CD4-positive, alpha-beta T cell (primary cell): ENCODE measurements around the gene MED27. TPM values are rescaled to one million over a fixed set of nuclear protein-coding genes. Genes with fewer than 3 reads are reported as not detected.

Experiments used
- ATAC-seq: fragments of 200-7000 bp; cut with Tn5 transposase; one replicate; pipeline ENCODE4 v1.10.0; 2022; ENCODE audit warnings: mild to moderate bottlenecking; ENCODE audit not compliant: poor library complexity
- CTCF ChIA-PET: fragments of 350-600 bp; sonication (Branson Sonifier 250); formaldehyde crosslinking; loops from one replicate; lab custom pipeline; 2021; ENCODE audit warnings: antibody characterized with exemption, inconsistent platforms; lab: Charles Lee
- POLR2A ChIA-PET: fragments of 350-600 bp; sonication (Branson Sonifier 250); formaldehyde crosslinking; loops from one replicate; lab custom pipeline; 2021; ENCODE audit warnings: antibody characterized with exemption, inconsistent platforms; lab: Charles Lee
- DNase-seq, 14 experiments: peaks; one replicate each; pipeline ENCODE4 v3.0.0-alpha.2; 2013 to 2020; ENCODE audit warnings: mixed read lengths in 2 of 14
- H3K27ac ChIP-seq, 2 donors: one replicate each; pipeline versions ENCODE4 v1.5.1 to v1.7.0; 2013; ENCODE audit warnings: low read length in 2 of 2, low read depth in 1 of 2, mild to moderate bottlenecking in 1 of 2
- H3K27me3 ChIP-seq, 2 experiments: 1 replicate in 1 of 2; 2 replicates in 1 of 2; pipeline versions ENCODE4 v1.6.1 to v1.7.0; 2013; ENCODE audit warnings: low read length in 2 of 2, control low read depth in 1 of 2, mild to moderate bottlenecking in 1 of 2, moderate library complexity in 1 of 2; ENCODE audit not compliant: insufficient read depth in 2 of 2, control insufficient read depth in 1 of 2
- H3K36me3 ChIP-seq: one replicate; pipeline ENCODE4 v1.6.1; 2013; ENCODE audit warnings: low read length, control low read depth; ENCODE audit not compliant: insufficient read depth
- H3K4me1 ChIP-seq: one replicate; pipeline ENCODE4 v1.6.1; 2013; ENCODE audit warnings: low read length, control low read depth; ENCODE audit not compliant: insufficient read depth
- H3K4me3 ChIP-seq: one replicate; pipeline ENCODE4 v1.5.1; 2013; ENCODE audit warnings: mild to moderate bottlenecking, low read length, moderate library complexity
- H3K9me3 ChIP-seq, 2 experiments: 1 replicate in 1 of 2; 2 replicates in 1 of 2; pipeline versions ENCODE4 v1.6.1 to v1.7.0; 2013; ENCODE audit warnings: low read length in 2 of 2, mild to moderate bottlenecking in 2 of 2, control low read depth in 1 of 2, moderate library complexity in 1 of 2; ENCODE audit not compliant: control insufficient read depth in 1 of 2, insufficient read depth in 1 of 2
- H3K27ac Mint-ChIP-seq: one replicate; pipeline ENCODE4 v1.8.0; 2020; ENCODE audit warnings: mixed read lengths
- H3K27me3 Mint-ChIP-seq: one replicate; pipeline ENCODE4 v1.8.0; 2021; ENCODE audit warnings: mixed read lengths
- H3K36me3 Mint-ChIP-seq: one replicate; pipeline ENCODE4 v1.8.0; 2021; ENCODE audit warnings: low read depth, mixed read lengths
- H3K4me1 Mint-ChIP-seq: one replicate; pipeline ENCODE4 v1.8.0; 2021; ENCODE audit warnings: low read depth, mixed read lengths
- H3K4me3 Mint-ChIP-seq: one replicate; pipeline ENCODE4 v1.8.0; 2020; ENCODE audit warnings: mild to moderate bottlenecking, mixed read lengths
- H3K9me3 Mint-ChIP-seq: one replicate; pipeline ENCODE4 v1.8.0; 2020; ENCODE audit warnings: mixed read lengths
- intact Hi-C, 2 experiments: fragments of 100-400 bp; cut with DNase I in 1 of 2; cut with micrococcal nuclease in 1 of 2; formaldehyde crosslinking; loops; one replicate each; pipeline versions ENCODE4 v1.15.1 to v1.9.0; 2023 to 2025; cut with DNase I, micrococcal nuclease
- total RNA-seq, 174 experiments: library from RNA in 2 of 174; stranded (reverse) in 2 of 174; gene quantifications; one replicate each; pipeline ENCODE4 v1.2.3 and lab custom pipeline; 2021 to 2026
- TF ChIP-seq, protein P1 (sequence below): fragments of 200-600 bp; IDR thresholded peaks from one replicate; pipeline ENCODE4 v1.8.0; 2022; ENCODE audit warnings: antibody characterized with exemption, mild to moderate bottlenecking

The MED27 gene
- total RNA-seq, 2 experiments from 2014 or later = 15.0 to 17.4 TPM

DNA sequence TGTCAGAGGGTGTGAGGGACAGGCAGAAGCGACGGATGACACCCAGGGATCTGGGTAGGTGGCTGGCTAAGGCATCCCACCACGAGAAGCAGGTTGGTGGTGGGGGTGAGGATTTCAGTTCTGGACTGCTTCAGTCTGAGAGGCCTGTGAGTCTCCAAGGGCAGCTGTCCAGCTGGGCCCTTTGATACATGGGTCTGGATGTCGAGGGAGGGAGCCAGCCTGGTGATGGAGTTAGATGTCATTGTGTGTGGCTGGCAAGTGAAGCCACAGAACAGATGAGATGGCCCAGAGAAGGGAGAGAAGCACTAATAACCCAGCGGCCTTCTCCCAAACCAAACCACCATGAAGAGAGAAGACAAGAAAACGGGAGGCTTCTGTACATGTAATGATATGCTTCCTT lies 11.1 kb downstream of the MED27 start:
- peaks cover 7% of the 10 kb centered on the region for H3K4me1 ChIP-seq
- ChIA-PET POLR2A (no interaction called here), CTCF (no interaction called here)
- Mint-ChIP-seq H3K4me3 (no peak overlapping the region), H3K36me3 (peaks cover 71% of the 10 kb centered on the region), H3K4me1 (peaks cover 44% of the 10 kb centered on the region), H3K9me3 (no peaks in the 10 kb centered on the region), H3K27me3 (no peaks in the 10 kb centered on the region), H3K27ac (no peak overlapping the region)
- no peak overlapping the region for H3K4me3 ChIP-seq
- intact Hi-C loops = no loop called here
- H3K36me3 ChIP-seq = peaks cover 68% of the 10 kb centered on the region
- H3K27ac ChIP-seq = no peak overlapping the region
- H3K9me3 ChIP-seq = no peaks in the 10 kb centered on the region
- TF ChIP-seq, protein P1, sequence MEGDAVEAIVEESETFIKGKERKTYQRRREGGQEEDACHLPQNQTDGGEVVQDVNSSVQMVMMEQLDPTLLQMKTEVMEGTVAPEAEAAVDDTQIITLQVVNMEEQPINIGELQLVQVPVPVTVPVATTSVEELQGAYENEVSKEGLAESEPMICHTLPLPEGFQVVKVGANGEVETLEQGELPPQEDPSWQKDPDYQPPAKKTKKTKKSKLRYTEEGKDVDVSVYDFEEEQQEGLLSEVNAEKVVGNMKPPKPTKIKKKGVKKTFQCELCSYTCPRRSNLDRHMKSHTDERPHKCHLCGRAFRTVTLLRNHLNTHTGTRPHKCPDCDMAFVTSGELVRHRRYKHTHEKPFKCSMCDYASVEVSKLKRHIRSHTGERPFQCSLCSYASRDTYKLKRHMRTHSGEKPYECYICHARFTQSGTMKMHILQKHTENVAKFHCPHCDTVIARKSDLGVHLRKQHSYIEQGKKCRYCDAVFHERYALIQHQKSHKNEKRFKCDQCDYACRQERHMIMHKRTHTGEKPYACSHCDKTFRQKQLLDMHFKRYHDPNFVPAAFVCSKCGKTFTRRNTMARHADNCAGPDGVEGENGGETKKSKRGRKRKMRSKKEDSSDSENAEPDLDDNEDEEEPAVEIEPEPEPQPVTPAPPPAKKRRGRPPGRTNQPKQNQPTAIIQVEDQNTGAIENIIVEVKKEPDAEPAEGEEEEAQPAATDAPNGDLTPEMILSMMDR = no peak
- no peaks in the 10 kb centered on the region for H3K27me3 ChIP-seq
- DNase-seq = no peak
- no peak for ATAC-seq

DNA sequence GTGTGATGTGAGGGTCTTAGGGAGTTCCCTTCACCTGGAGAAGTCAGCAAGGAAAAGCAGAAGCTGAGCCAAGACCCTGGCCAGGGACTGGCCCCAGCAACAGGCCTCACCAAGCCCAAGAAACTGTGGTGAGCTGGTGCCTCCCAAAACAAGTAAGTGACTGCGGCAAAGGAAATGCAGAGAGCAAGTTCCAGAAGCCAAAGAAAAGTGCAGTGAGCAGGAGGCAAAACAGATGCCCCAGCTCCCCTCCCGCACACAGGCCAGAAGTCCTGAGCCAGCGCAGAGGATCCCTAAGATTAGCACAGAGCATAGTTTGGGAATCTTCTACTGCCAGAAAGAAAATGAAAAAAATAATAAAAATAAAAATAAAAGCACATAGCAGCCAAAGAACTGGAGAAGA lies 13.2 kb downstream of the MED27 start:
- ChIA-PET CTCF (no interaction called here), POLR2A (no interaction called here)
- intact Hi-C loops = no loop called here
- no peak for DNase-seq
- no peaks in the 10 kb centered on the region for H3K9me3 ChIP-seq
- peaks cover 42% of the 10 kb centered on the region for H3K4me1 Mint-ChIP-seq
- TF ChIP-seq, protein P1 = no peak
- H3K27me3 ChIP-seq = no peaks in the 10 kb centered on the region
- no peak overlapping the region for H3K4me3 ChIP-seq
- H3K4me3 Mint-ChIP-seq = no peak overlapping the region
- ATAC-seq = no peak
- no peaks in the 10 kb centered on the region for H3K27me3 Mint-ChIP-seq
- H3K9me3 Mint-ChIP-seq = no peaks in the 10 kb centered on the region
- H3K27ac ChIP-seq = no peak overlapping the region
- H3K27ac Mint-ChIP-seq = no peak overlapping the region
- H3K36me3 ChIP-seq = peaks cover 53% of the 10 kb centered on the region
- H3K36me3 Mint-ChIP-seq = peaks cover 59% of the 10 kb centered on the region
- H3K4me1 ChIP-seq = peaks cover 4% of the 10 kb centered on the region

DNA sequence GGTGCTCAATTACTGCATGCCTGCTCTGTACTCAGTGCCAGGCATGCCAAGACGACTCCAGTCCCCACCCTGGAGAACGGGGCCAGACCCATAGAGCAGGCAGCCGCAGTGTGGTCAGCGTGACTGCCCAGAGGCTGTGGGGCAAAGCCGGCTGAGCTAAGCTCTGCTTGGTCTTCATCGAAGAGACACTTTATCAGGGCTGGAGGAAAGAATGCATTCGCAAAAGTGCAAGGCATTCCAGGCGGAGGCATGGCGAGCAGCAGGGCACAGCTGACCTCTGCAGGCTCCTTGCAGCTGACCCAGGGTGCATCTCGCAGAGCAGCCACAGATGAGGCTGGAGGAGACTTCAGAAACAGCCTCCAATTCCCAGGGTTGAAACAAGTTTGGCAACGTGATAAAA lies 13.6 kb downstream of the MED27 start:
- CTCF ChIA-PET = no interaction called here
- peaks cover 49% of the 10 kb centered on the region for H3K36me3 ChIP-seq
- DNase-seq (no peak), ATAC-seq (no peak)
- no peak overlapping the region for H3K27ac ChIP-seq
- H3K27me3 ChIP-seq = no peaks in the 10 kb centered on the region
- H3K4me3 ChIP-seq = no peak overlapping the region
- POLR2A ChIA-PET = no interaction called here
- intact Hi-C loops = no loop called here
- Mint-ChIP-seq H3K4me1 (peaks cover 37% of the 10 kb centered on the region), H3K27me3 (no peaks in the 10 kb centered on the region), H3K9me3 (no peaks in the 10 kb centered on the region), H3K36me3 (peaks cover 55% of the 10 kb centered on the region), H3K27ac (no peak overlapping the region), H3K4me3 (no peak overlapping the region)
- H3K4me1 ChIP-seq = peaks cover 1% of the 10 kb centered on the region
- no peaks in the 10 kb centered on the region for H3K9me3 ChIP-seq
- TF ChIP-seq, protein P1 = no peak
